HG02642 (cell line): ENCODE data around the gene APELA.
A peak's percentile ranks its signal among the peaks of the same experiment; 100 is the strongest.
"Not testable (repeated sequence)": the region's sequence is repeated elsewhere in the genome, so short reads cannot be mapped to it uniquely, and the experiment has no call there.

Experiments used
- ATAC-seq: cut with Tn5 transposase; IDR thresholded peaks from one replicate; pipeline ENCODE4 v1.9.1; 2021; ENCODE audit warnings: mild to moderate bottlenecking; ENCODE audit not compliant: unreplicated experiment, poor library complexity

The APELA gene

DNA sequence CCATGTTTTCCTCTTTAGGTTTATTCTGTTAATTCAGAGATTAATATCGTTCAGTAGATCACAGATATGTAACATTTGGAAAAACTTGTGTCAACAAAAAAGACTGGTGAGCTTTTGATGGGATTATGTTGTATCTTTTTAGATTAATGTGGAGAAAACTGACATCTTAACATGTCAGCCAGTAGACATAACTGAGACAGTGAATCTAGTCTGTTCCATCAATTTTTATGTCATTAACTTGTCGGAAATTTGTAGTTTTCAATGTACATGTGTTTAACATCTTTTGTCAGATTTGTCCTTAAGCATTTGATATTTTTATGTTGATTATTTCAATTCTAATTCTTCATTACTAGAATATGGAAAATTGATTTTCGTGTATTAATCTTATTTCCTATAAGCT lies 42.0 kb downstream of the APELA start:
- no peak for ATAC-seq

DNA sequence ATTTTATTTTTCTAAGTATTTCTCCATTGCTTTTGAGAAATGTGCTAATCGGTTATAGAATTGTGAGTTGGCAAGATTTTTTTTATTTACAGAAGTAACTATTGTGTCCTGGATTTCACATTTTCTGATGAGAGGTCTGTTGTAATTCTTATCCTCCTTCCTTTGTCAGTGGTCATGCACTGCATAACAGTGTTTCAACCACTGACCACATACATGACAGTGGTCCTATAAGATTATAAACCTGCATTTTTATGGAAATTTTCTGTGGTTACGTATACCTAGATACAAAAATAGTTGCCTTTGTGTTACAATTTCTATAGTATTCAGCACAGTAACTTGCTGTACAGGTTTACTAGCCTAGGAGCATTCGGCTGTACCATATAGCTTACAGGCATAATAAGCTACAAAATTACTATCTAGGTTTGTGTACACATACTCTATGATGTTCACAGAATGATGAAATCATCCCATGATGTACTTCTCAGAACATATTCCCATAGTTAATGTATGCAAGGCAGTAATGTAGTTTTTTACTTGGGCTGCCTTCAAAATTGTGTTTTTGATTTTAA lies 47.8 kb downstream of the APELA start:
- no peak for ATAC-seq

DNA sequence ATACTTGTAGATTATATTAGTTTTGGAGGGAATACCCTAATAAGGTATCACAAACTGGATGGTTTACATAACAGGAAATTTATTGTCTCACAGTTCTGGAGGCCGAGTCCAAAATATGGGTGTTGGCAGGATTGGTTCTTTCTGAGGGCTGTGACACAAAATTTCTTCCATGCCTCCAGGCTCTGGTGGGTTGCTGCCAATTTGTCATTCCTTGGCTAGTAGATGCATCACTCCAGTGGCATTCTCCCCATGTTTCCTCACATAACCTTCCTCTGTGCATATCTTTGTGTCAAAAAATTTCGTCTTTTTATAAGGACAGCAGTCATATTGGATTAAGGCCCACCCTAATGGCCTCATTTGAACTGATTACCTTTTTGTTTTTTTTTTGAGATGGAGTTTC lies 49.3 kb downstream of the APELA start:
- no peak for ATAC-seq

DNA sequence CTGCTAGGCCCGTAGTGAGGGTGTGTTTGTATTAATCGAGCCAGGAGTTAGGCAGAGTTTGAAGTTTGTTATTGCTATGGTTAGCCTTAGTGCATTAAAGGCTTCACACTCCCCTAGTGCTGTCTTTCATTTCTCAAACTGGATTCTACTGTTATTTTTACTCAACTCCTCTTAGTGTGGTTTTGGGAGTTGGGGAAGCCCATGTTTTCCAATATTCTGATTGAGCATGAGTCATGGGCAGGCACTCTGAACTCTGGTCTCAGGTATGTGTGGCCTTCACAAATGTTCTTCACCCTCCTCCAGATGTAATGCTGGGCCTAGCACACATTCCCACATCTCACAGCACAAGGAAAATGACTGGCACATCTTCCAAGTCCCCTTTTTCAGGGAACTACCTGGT lies 50.1 kb downstream of the APELA start:
- ATAC-seq = not testable (repeated sequence)

DNA sequence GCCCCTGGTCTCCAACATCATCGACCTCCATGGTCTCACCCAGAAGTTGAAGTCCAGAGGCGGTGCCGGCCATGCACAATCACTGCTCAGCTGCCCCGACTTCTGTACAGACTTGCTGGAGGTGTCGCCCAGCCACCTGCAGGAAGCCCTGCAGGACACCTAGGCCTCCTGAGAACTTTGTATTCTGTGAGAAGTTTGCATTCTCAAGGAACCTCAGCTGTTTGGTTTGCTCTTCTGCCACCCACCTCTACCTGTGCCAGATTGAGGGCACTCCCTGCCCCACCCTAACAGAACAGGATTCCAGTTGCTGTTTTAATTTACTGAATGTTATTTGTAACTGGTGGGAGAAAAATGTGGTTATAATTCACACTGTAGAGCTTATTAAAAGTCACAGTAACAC lies 53.7 kb downstream of the APELA start:
- no peak for ATAC-seq

DNA sequence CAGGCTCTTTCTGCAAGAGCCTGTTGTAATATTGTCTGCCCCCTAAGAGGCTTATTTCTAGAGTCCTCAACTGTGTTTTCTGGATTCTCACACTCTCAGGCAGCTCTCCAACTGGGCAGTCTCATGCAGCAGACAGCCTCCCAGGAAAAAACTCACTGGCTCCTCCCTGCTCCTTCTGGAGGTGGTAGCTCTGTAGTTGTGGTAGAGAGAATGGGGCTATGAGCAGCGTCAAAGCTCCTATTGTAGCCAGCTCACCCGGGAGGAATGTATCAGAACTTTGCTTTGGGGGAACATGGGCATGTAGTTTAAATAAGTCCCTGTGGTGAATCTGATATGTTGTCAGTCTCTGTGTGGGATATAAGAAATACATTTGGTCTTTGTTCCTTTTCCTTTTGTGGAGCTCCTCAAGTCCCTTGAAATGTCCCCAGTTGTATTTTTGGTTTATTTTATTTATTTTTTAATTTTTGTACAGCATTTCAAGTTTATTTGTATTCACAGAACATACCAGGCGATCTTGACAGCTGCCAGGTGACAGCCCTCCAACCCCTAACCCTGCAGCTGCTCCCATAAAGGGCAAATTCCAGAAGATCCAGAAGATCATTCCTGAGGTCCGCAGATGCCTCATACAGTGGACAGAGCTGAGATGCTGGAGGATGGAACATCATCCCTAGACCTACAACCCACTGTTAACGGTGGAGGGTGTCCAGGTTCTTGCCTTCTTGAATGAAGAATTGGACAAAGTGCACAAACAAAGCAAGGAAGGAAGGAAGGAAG lies 54.8 kb downstream of the APELA start:
- no peak for ATAC-seq

DNA sequence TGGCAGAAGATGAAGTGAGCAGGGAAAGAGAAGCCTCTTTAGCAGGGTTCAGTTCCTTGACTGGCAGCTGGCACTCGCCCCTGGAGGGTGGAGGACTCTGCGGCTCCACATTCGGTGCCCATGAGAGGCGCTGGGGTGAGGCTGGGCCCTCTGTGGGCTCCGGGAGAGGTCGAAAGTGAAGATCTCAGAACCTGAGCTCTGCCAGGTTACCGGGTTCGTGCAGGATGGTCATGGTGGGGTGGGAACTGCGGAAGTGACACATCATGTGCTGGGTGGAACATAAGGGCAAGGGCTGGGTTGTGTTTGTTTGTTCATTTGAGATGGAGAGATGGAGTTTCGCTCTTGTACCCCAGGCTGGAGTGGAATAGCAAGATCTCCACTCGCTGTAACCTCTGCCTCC lies 56.3 kb downstream of the APELA start:
- no peak for ATAC-seq

DNA sequence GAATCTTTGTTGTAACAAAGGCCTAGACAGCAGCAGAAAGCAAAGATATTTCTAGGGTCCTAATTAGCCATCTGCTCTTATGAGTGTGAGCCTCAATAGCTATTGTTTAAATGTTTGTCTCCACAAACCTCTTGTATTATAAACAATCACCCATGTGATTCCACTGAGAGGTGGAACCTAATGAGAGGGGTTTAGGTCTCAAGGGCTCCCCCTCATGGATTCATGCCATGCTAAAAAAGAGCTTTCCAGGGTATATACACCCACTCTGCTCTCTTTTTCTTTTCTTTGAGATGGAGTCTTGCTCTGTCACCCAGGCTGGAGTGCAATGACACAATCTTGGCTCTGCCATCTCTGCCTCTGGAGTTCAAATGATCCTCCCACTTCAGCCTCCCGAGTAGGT lies 58.4 kb downstream of the APELA start:
- ATAC-seq = peak; percentile 72

DNA sequence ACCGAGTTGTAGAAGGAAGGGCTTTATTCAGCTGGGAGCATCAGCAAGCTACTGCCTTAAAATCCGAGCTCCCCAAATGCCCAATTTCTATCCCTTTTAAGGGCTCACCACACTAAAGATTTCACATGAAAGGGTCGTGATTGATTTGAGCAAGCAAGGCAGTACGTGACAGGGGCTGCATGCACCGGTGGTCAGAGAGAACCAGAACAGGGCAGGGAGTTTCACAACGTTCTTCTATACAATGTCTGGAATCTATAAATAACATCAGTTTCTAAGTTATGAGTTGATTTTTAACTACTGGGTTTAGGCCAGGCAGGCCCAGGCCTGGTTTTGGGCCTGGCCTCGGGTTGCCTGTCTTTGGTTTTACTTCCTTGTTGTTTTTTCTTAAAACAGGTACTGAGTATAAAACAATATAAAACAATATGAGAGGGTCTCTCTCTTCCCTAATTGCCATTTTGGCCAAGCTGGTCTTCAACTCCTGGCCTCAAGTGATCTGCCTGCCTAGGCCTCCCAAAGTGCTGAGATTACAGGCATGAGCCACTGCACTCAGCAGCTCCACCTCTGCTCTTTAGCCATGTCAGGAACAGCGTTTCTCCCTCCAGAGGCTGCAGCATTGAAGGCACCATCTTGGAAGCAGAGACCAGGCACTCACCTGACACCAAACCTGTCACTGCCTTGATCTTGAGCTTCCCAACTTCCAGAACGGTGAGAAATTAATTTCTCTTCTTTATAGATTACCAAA lies 59.1 kb downstream of the APELA start:
- peak; percentile 63 for ATAC-seq

DNA sequence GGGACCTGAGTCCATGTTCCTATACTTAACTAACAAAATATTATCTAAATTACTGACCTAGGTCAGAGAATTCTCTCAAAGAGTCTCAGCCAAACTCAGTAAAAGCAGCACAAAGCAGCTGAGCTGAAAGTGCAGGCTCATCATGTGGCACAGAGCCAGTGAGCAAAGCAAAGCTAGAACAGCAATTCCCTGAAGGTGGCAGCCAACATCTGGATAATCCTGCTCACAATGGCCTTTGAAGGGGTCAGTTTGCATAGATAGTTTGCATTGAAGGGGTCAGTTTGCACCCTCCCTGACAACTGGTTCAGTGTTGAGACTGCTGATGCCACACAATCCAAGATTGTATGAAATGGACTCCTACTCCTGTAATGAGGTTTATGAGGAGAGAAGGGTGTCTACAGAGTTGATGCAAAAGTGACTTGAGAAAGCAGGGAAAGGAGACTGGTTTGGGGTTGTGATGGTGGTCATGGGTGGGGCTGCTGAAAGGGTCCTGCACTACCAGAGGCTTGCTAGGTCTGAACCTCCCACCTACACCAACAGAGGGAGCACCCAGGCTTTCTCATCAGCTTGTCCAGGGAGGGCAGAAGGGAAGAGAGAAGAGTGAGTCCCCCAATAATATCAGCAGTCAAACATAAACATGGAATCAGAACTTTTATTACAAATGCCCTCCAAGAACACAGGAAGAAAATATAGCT lies 60.7 kb downstream of the APELA start:
- ATAC-seq = peak; percentile 48

DNA sequence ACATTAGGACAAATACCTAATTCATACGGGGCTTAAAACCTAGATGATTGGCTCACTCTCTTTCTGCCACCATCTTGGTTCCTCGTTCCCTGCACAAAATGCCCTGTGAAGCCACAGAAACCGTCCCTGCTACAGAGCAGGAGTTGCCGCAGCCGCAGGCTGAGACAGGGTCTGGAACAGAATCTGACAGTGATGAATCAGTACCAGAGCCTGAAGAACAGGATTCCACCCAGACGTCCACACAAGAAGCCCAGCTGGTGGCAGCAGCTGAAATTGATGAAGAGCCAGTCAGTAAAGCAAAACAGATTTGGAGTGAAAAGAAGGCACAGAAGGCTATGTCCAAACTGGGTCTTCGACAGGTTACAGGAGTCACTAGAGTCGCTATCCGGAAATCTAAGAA lies 66.2 kb downstream of the APELA start:
- no peak for ATAC-seq

DNA sequence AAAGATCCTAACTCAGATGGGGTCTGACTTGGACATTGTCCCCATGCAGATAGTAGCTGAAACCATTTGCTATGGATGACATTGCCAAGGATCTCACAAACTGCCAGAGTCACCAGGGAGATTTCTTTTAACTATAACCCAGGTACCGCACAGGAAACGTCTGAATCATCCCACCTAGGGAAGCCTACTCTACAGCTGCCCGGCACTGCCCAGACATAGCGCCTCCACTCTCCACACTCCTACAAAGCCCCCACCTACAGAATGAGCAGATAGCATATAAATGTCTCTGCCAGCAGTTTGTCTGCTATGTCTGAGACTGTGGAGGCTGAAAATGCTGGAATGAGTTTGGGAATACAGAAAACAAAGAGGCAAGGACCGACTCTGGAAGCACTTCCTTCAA lies 68.2 kb downstream of the APELA start:
- no peak for ATAC-seq

DNA sequence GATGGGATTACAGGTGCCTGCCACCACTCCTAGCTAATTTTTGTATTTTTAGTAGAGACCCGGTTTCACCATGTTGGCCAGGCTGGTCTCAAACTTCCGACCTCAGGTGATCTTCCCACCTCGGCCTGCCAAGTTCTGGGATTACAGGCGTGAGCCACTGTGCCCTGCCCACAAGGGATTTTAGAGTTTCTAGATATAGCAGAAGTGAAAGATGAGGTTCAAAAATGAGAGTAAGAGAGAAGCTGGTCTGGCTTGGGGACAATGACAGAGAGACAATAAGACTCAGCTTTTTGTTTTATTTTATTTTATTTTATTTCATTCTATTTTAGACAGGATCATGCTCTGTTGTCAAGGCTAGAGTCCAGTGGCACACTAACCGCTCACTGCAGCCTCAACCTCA lies 69.8 kb downstream of the APELA start:
- no peak for ATAC-seq
